ENCODE measurements around the gene HOXD8.

Gene HOXD8

GRCh38 chr2:176130957-176131847 is 1.7 kb downstream of the HOXD8 start:
- peak; percentile 32 for DNase-seq

GRCh38 chr2:176131848-176132158 is 2.3 kb downstream of the HOXD8 start:
- DNase-seq = no peak

- peak; percentile 50 for DNase-seq
Observed at GRCh38 chr2:176132205-176133171, 3.0 kb downstream of the HOXD8 start.

GRCh38 chr2:176133389-176133788 is 3.9 kb downstream of the HOXD8 start:
- DNase-seq = no peak

GRCh38 chr2:176134035-176134434 is 4.5 kb downstream of the HOXD8 start:
- DNase-seq = peak; percentile 30

- no peak for DNase-seq
Observed at GRCh38 chr2:176135035-176135440, 5.5 kb downstream of the HOXD8 start.

GRCh38 chr2:176136374-176137251 is 7.1 kb downstream of the HOXD8 start:
- DNase-seq = peak; percentile 58

- no peak for DNase-seq
Observed at GRCh38 chr2:176137252-176137580, 7.7 kb downstream of the HOXD8 start.

- no peak for DNase-seq
Observed at GRCh38 chr2:176137906-176138305, 8.4 kb downstream of the HOXD8 start.

- DNase-seq = peak; percentile 45
Observed at GRCh38 chr2:176138526-176138922, 9.0 kb downstream of the HOXD8 start.

GRCh38 chr2:176138923-176139660 is 9.6 kb downstream of the HOXD8 start:
- peak; percentile 48 for DNase-seq

- peak; percentile 37 for DNase-seq
Observed at GRCh38 chr2:176139661-176140512, 10.4 kb downstream of the HOXD8 start.

GRCh38 chr2:176140513-176141317 is 11.2 kb downstream of the HOXD8 start:
- DNase-seq = peak; percentile 89

- DNase-seq = no peak
Observed at GRCh38 chr2:176142281-176142680, 12.8 kb downstream of the HOXD8 start.

- no peak for DNase-seq
Observed at GRCh38 chr2:176145085-176145969, 15.8 kb downstream of the HOXD8 start.

- DNase-seq = no peak
Observed at GRCh38 chr2:176146101-176146500, 16.6 kb downstream of the HOXD8 start.

GRCh38 chr2:176146645-176147044 is 17.1 kb downstream of the HOXD8 start:
- no peak for DNase-seq

- DNase-seq = no peak
Observed at GRCh38 chr2:176147210-176147799, 17.8 kb downstream of the HOXD8 start.
